OCI-LY7 (cell line): ENCODE results near the gene SMOC2. TPM values are rescaled to one million over a fixed set of nuclear protein-coding genes. Genes with fewer than 3 reads are reported as not detected.

Experiments used
- BruUV-seq: library from RNA; stranded (reverse); fragments of 400-500 nt; replicated peaks from 2 replicates; lab custom pipeline; 2021; lab: Mats Ljungman, UMichigan
- CTCF ChIA-PET: fragments of 300-600 bp; sonication (Branson Sonifier 250); formaldehyde crosslinking; loops from one replicate; lab custom pipeline; 2022; ENCODE audit warnings: antibody characterized with exemption; ENCODE audit not compliant: unreplicated experiment; lab: Charles Lee
- POLR2A ChIA-PET: fragments of 300-600 bp; sonication (Branson Sonifier 250); formaldehyde crosslinking; loops from one replicate; lab custom pipeline; 2022; ENCODE audit warnings: antibody characterized with exemption; lab: Charles Lee
- DNase-seq: peaks from one replicate; pipeline ENCODE4 v3.0.0-alpha.2; 2015; ENCODE audit warnings: low spot score
- H2AFZ ChIP-seq: fragments of 200-600 bp; sonication (generic), shearing (Covaris generic); 2 replicates; pipeline ENCODE4 v1.6.1; 2014; ENCODE audit warnings: mild to moderate bottlenecking, antibody characterized with exemption, low read length, moderate library complexity
- H3K27ac ChIP-seq: fragments of 200-600 bp; sonication (generic); 2 replicates; pipeline ENCODE4 v1.5.1; 2014; ENCODE audit warnings: mixed run types, low read depth, mild to moderate bottlenecking, moderate library complexity, low read length, inconsistent platforms; ENCODE audit not compliant: poor library complexity, severe bottlenecking
- H3K36me3 ChIP-seq: fragments of 200-600 bp; sonication (generic); 2 replicates; pipeline ENCODE4 v1.6.1; 2014; ENCODE audit warnings: mild to moderate bottlenecking, antibody characterized with exemption, low read length, moderate library complexity, mixed read lengths; ENCODE audit not compliant: insufficient read depth
- H3K4me1 ChIP-seq: fragments of 200-600 bp; sonication (generic); 2 replicates; pipeline ENCODE4 v1.5.1; 2014; ENCODE audit warnings: mild to moderate bottlenecking, low read length; ENCODE audit not compliant: insufficient read depth, poor library complexity, severe bottlenecking
- H3K4me2 ChIP-seq: fragments of 200-600 bp; sonication (generic); 2 replicates; pipeline ENCODE4 v1.6.1; 2014; ENCODE audit warnings: mild to moderate bottlenecking, low read length
- H3K4me3 ChIP-seq: fragments of 200-600 bp; sonication (generic); 2 replicates; pipeline ENCODE4 v1.5.1; 2014; ENCODE audit warnings: mild to moderate bottlenecking, low read depth, low read length; ENCODE audit not compliant: poor library complexity, severe bottlenecking
- H3K79me2 ChIP-seq: fragments of 200-600 bp; sonication (generic); 2 replicates; pipeline ENCODE4 v1.6.1; 2016; ENCODE audit warnings: low read depth, mild to moderate bottlenecking, low read length, moderate library complexity, mixed read lengths; ENCODE audit not compliant: insufficient read depth
- H3K9me2 ChIP-seq: fragments of 200-600 bp; sonication (generic); 2 replicates; pipeline ENCODE4 v1.6.1; 2016; ENCODE audit warnings: mild to moderate bottlenecking, low read length, mixed read lengths; ENCODE audit not compliant: insufficient read depth
- H3K9me3 ChIP-seq: fragments of 200-600 bp; sonication (generic); 2 replicates; pipeline ENCODE4 v1.6.1; 2014; ENCODE audit warnings: mild to moderate bottlenecking, mixed run types, low read length, mixed read lengths
- H4K20me1 ChIP-seq: fragments of 200-600 bp; sonication (generic); 2 replicates; pipeline ENCODE4 v1.6.1; 2014; ENCODE audit warnings: mild to moderate bottlenecking, antibody characterized with exemption, low read length, moderate library complexity, mixed read lengths; ENCODE audit not compliant: insufficient read depth
- EZH2phosphoT487 ChIP-seq: fragments of 200-600 bp; sonication (generic); IDR thresholded peaks from 2 replicates; pipeline ENCODE4 v1.6.1; 2018; ENCODE audit warnings: low read depth, borderline replicate concordance, mild to moderate bottlenecking, mixed run types, antibody characterized with exemption, low read length, moderate library complexity, mixed read lengths
- intact Hi-C: fragments of 100-400 bp; cut with micrococcal nuclease; formaldehyde crosslinking; loops from one replicate; pipeline ENCODE4 v1.10.0; 2022; ENCODE audit not compliant: unreplicated experiment
- total RNA-seq, 2 experiments: library from RNA; depleted of rRNA in 1 of 2; stranded (reverse); fragments of >200 nt in 1 of 2; shearing (Covaris generic) in 1 of 2; gene quantifications; 2 replicates each; pipeline ENCODE4 v1.2.3, GENCODE V29; 2014 to 2022
- TF ChIP-seq, protein P1 (sequence below): fragments of 200-600 bp; sonication (generic); conservative IDR thresholded peaks from 2 replicates; pipeline ENCODE4 v1.5.1; 2014; ENCODE audit warnings: mild to moderate bottlenecking, antibody characterized with exemption, low read length, moderate library complexity, mixed read lengths

Gene SMOC2
- total RNA-seq, 2 experiments from 2014 or later = not detected

- POLR2A ChIA-PET = no interaction called here
Observed at GRCh38 chr6:168645326-168645725, 204.3 kb downstream of the SMOC2 start.

GRCh38 chr6:168647271-168647670, 206.3 kb downstream of the SMOC2 start:
- POLR2A ChIA-PET = no interaction called here
- Histone ChIP-seq H4K20me1 (no peaks in the 10 kb centered on the region), H3K9me3 (no peaks in the 10 kb centered on the region), H3K4me3 (no peak overlapping the region), H3K4me1 (no peaks in the 10 kb centered on the region), H3K9me2 (no peaks in the 10 kb centered on the region), H2AFZ (no peak overlapping the region), H3K27ac (no peak overlapping the region), H3K79me2 (no peaks in the 10 kb centered on the region), H3K36me3 (no peaks in the 10 kb centered on the region), H3K4me2 (no peak overlapping the region)
- no TSS peak for BruUV-seq
- intact Hi-C loops = no loop called here
- CTCF ChIA-PET = no interaction called here
- no peak for TF ChIP-seq EZH2phosphoT487
- TF ChIP-seq, protein P1, sequence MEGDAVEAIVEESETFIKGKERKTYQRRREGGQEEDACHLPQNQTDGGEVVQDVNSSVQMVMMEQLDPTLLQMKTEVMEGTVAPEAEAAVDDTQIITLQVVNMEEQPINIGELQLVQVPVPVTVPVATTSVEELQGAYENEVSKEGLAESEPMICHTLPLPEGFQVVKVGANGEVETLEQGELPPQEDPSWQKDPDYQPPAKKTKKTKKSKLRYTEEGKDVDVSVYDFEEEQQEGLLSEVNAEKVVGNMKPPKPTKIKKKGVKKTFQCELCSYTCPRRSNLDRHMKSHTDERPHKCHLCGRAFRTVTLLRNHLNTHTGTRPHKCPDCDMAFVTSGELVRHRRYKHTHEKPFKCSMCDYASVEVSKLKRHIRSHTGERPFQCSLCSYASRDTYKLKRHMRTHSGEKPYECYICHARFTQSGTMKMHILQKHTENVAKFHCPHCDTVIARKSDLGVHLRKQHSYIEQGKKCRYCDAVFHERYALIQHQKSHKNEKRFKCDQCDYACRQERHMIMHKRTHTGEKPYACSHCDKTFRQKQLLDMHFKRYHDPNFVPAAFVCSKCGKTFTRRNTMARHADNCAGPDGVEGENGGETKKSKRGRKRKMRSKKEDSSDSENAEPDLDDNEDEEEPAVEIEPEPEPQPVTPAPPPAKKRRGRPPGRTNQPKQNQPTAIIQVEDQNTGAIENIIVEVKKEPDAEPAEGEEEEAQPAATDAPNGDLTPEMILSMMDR = no peak
- DNase-seq = no peak

More at GRCh38 chr6:168645326-168645725, 204.3 kb downstream of the SMOC2 start:
- CTCF ChIA-PET = no interaction called here
- Histone ChIP-seq H4K20me1 (no peaks in the 10 kb centered on the region), H3K79me2 (no peaks in the 10 kb centered on the region), H3K4me3 (no peak overlapping the region), H2AFZ (no peak overlapping the region), H3K27ac (no peak overlapping the region), H3K36me3 (no peaks in the 10 kb centered on the region), H3K9me3 (no peaks in the 10 kb centered on the region), H3K4me1 (no peaks in the 10 kb centered on the region), H3K4me2 (no peak overlapping the region), H3K9me2 (no peaks in the 10 kb centered on the region)
- no peak for DNase-seq
- no TSS peak for BruUV-seq
- TF ChIP-seq, protein P1 = no peak
- TF ChIP-seq EZH2phosphoT487 = no peak
- intact Hi-C loops = no loop called here

- BruUV-seq = no TSS peak
Observed at GRCh38 chr6:168648240-168649125, 207.5 kb downstream of the SMOC2 start.

More at GRCh38 chr6:168648240-168649125, 207.5 kb downstream of the SMOC2 start:
- TF ChIP-seq EZH2phosphoT487 = no peak
- TF ChIP-seq, protein P1 = no peak
- Histone ChIP-seq H3K4me1 (no peaks in the 10 kb centered on the region), H2AFZ (no peak overlapping the region), H3K27ac (no peak overlapping the region), H3K36me3 (no peaks in the 10 kb centered on the region), H3K9me2 (no peaks in the 10 kb centered on the region), H3K4me3 (no peak overlapping the region), H3K9me3 (no peaks in the 10 kb centered on the region), H3K4me2 (no peak overlapping the region), H3K79me2 (no peaks in the 10 kb centered on the region), H4K20me1 (no peaks in the 10 kb centered on the region)
- no peak for DNase-seq
- intact Hi-C loops = no loop called here
- ChIA-PET CTCF (no interaction called here), POLR2A (no interaction called here)
